Endometrial microvascular endothelial cells (primary cell): ENCODE measurements around the gene SYT9. TPM values are rescaled to one million over a fixed set of nuclear protein-coding genes. Genes with fewer than 3 reads are reported as not detected.
"Not testable (repeated sequence)": the region's sequence is repeated elsewhere in the genome, so short reads cannot be mapped to it uniquely, and the experiment has no call there.

ENCODE experiments used
- in situ Hi-C: cut with HindIII; loops from 2 replicates; pipeline ENCODE4 v1.10.0; 2017; ENCODE audit warnings: low sequenced_read_pairs, low pct_unique_long_range_greater_than_20kb; ENCODE audit errors: inconsistent ontology term
- total RNA-seq: library from RNA; depleted of rRNA; stranded (reverse); fragments of >200 nt; gene quantifications from one replicate; pipeline ENCODE4 v1.2.3, GENCODE V29; 2015; ENCODE audit errors: inconsistent ontology term

The SYT9 gene
- total RNA-seq, 1 donor from 2014 or later: 1.8 TPM

DNA sequence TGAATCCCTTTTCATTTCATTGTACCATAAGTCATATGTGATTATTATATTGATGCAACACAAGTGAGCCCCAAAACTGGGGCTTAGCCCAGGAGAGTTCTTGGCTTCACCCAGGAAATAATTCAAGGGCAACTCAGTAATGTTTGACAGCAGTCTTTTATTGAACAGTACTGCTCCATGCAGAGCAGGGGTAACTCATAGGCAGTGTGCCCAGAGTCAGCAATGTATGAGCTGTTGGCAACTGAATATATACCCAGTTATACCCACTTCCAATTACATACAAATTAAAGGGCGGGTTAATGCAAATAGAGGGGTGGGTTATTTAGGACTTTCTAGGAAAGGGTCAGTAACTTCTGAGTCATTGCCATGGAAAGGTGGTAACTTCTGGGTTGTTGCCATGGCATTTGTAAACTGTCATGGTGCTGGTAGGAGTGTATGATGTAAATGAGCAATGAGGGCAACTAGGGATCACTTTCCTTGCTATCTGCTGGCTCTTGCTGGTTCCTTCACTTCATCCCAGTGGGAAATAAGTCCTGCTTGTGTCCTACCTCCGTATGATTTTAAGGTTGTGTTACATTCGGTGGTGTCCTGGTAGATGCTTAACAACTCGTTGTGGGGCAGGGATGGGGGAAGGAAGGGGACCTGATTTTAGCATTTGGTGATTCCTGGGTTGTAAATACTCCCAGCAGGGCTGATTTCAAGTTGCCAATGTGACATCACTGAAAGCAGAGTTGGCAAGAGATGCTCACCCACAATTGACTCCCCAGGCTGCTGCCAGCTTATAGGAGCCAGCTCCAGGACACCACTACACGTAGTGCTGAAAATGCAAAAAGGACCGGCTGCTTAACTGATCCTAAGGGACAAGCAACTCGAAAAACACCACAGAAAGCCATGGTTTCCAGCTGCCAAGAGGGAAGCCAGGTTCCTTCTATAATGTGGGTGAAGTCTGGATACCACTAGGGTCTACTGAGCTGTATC, 70.1 kb downstream of the SYT9 start:
- in situ Hi-C loops: no loop called here

DNA sequence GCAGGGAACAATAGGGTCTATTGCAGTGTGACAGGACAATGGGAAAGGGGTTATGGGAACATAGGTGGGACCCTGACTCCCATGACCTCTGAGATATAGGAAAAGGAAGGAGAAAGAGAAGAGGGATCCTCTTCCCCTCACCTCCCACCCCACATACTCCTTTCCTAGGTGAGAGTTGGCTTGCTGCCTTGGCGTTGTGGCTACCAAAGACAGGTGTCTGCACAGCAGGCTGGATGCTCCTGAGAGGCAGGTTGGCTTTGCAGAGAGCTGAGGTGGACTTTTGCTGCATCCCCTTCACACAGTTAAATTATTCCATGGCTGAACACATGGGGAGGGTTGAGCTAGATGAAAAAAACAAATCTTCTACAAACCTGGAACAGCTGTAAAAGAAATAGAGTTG, 80.7 kb downstream of the SYT9 start:
- in situ Hi-C loops: no loop called here

DNA sequence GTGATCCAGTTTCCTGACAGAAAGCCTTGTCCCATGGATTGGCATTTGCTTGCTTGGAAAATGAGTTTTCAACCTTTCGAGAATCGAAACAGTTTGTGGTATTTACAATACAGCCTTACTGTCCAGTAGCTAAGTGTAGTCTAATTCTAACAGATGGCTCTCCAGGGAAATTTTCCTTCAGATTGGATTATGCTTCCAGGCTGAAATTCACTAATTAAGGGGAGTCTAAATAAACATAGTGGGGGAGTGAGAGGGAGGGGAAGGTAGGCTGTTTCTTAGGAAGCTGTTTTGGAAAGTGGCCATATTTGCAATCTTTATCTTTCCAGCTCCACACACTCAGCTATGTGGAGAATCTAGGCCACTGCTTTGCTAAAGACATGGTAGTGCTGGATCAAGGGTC, 81.3 kb downstream of the SYT9 start:
- in situ Hi-C loops: no loop called here

DNA sequence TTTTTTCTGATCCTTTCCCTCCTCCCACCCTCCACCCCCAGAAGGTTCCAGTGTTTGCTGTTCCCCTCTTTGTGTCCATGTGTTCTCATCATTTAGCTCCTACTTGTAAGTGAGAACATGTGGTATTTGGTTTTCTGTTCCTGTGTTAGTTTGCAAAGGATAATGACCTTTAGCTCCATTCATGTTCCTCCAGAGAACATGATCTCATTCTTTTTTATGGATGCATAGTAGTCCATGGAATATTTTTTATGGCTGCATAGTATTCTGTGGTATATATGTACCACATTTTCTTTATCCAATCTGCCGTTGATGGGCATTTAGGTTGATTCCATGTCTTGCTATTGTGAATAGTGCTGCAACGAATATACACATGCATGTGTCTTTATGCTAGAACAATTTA, 83.7 kb downstream of the SYT9 start:
- in situ Hi-C loops: not testable (repeated sequence)

- in situ Hi-C loops: no loop called here
Observed at GRCh38 chr11:7341551-7341950, 89.8 kb downstream of the SYT9 start.

DNA sequence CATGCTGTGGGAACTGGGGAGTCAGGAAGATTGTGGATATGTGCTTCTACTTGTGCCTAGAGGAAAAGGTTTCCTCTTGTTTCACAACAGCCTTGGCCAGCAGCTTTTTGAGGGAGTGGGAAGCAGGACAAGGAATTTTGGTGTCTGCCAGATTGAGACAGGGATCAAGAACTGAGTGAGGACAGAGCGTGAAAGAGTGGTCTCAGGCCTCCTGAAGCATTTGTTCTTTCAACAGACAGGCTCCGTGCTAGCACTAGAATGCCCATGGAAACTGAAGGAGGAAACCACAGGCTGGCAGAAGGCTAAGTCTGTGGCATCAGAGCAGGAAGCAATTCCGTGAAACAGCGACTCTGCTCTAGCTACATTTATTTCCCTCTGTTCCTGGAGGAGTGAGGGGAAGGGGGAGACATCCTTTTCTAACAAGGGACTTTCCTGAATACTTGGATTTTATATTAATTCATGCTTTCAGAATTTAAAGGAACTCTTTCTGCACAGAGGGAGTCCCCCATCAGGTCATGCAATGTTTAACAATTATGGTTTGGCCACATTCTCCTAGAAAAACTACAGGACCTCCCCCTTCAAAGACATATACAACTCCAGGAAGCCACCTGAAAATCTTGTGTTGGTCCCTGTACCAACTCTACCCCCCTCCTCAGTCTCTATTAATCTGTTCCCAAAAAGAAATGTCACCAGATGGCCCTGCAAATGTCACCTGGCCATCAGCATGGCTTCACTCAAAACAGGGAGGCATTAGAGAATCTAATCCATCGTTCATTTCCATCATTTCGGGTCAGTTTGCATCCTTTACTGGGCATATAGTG, 96.1 kb downstream of the SYT9 start:
- in situ Hi-C loops: no loop called here

DNA sequence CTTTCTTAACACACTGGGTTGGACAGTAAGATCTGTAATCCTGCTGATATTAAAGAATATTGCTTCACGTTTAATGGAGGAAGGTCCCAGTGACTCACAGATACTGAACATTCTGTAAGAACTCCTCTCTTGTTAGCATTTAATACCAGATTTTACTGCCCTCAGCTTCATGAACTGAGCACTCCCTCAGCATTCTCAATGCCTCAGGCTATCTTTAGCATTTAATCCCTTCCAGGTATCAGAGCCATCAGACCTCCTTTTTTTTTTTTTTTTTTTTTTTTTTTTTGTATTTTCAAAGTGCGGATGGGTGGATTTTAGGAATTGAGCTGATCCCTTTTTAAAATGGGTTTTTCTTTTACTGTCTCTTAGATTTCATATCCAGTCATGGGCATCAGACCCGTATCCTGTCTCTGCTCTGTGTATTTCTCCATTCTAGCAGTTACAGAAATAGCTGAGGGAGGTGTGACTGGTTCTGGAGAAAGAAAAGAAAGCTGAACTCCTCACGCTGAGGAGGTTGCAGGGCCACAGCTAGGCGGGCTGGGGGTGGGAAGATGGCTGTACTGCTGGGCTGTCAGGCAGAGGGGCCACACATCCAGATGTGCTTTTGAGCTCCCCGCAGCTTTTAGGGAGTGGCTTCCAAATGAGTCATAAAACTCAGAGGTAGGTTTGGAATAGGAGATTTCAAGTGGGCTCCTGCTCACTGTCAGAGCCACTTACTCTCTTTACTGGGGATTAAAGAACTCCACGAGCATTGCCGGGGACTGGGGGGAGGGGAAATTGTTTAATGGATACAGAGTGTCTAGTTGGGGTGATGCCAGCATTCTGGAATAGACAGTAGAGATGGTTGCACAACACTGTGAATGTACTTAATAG, 97.0 kb downstream of the SYT9 start:
- in situ Hi-C loops: no loop called here

DNA sequence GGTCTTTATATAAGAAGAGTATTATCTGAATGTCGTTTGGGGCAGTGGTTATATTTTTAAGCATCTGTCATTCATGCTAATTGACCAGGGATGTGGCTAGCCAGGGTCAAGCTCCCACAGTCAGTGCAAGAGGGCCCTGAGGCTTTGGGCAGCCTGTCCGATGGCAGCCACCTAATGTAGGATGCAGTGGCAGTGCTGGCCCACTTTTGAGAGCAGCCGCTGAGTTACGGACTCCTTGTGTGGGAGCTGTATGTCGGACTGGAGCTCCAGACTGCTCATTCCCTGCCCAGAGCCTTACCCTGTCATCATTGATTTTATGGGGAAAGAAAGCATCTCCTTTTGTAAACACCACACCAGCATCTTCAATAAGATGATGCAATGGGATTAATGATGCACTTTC, 99.5 kb downstream of the SYT9 start:
- in situ Hi-C loops: no loop called here

DNA sequence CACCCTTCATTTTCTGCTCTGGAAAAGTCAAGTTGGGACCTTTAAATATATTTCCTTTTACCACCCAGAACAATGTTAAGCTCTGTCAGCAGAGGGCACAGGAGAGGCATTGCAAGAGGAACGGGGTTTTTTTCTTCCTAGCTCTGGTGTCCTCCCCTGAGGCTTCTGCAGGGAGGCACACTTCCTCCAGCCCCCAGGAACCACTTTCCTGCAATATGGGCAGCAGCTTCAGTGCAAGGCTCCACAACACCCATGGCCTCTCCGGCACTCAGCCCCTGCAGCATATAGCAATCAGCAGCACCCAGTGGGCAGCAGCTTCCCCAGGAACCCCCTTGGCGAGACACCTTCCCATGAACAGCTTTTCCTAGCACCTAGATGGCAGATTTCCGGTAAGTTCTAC, 101.4 kb downstream of the SYT9 start:
- in situ Hi-C loops: no loop called here

DNA sequence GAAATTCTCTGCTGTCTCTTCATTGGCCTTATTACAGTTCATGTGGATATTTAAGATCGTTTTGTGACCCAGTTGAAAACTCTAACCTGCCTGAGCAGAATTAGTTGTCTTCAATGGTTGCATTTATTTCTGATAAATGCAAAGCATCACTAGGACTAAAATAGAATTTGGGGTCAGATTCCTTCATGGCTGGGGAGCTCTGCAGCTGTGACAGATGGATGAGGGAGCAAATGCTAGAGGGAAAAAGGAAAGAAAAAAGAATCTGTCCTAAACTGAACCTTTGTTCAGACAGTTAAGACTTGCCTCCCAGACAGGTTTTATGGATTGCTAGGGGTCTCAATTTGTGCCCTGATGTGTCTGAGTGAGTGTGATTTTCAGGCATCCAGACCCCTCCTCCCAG, 113.0 kb downstream of the SYT9 start:
- in situ Hi-C loops: no loop called here

DNA sequence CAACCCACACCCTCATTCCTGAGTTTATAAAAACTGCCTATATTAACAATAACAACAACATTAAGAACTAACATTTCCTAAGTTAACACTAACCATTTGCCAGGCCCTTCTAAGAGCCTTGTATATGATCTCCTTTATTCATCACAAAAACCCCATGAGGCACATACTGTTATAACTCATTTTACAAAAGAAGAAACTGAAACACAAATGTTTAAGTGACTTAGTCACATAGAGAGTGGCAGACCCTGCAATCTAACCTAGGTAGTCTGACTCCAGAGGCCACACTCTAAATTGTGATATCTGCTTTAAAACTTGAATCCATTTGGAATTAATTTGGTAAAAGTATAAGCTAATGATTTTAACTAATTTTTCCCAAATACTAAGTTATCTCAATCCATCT, 116.1 kb downstream of the SYT9 start:
- in situ Hi-C loops: no loop called here

- in situ Hi-C loops: no loop called here
Observed at GRCh38 chr11:7376386-7376785, 124.7 kb downstream of the SYT9 start.

DNA sequence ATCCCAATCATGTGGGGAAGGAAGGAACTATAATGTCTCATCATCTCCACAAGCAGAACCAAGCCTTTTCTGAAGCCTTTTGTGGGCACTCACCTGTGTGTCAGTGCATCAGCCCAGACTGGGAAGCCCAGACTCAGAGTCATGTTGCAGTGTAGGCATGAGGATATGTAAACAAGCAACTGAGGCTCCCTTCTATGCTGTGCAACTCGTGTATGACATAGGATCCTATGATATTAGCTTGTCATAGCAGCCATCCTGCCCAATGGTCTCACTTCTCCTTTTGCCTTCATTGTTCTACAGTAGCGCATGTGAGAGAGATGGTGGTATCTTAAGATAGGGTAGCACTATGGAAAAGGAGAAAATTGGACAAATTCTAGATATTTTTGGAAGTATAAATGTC, 130.2 kb downstream of the SYT9 start:
- in situ Hi-C loops: no loop called here

DNA sequence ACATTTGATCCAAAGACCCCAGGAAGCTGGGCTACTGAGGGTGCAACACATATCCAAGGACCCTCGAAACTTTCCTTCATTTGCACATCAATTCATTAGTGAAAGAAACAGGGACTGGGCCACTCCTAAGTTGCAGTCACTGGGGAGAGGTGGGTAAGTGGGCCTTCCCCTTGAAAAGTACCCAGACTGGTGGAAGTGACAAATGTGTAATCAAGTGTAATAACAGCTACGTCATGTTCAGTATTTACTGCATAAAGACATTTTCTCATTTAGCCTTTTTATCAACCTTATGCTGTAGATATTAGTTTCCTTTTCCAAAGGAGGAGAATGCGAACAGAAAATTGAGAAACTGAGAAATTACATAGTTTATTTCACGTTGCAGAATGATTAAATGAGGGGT, 131.7 kb downstream of the SYT9 start:
- in situ Hi-C loops: no loop called here

GRCh38 chr11:7384691-7385090, 133.0 kb downstream of the SYT9 start:
- in situ Hi-C loops: no loop called here

DNA sequence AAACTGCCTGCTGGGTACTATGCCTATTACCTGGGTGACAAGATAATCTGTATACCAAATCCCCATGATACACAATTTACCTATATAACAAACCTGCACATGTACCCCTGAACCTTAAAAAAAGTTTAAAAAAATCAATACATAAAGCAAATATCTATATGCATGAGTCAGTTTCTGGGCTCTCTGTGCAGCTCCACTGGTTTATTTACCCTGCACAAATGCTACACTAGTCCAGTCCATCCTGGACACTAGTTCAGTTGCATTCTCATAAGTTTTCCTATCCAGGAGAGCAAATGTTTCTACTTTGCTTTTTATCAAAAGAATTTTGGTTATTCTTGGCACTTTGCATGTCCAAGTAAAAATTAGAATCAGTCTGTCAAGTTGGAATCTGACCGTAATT, 133.8 kb downstream of the SYT9 start:
- in situ Hi-C loops: no loop called here

GRCh38 chr11:7413961-7414915, 162.5 kb downstream of the SYT9 start:
- in situ Hi-C loops: no loop called here
